Liver (tissue), 3 donors: Measurements from ENCODE around the gene HSPA2.

Experiments
- ATF3 ChIP-seq: IDR thresholded peaks from 2 replicates; pipeline ENCODE4 v1.6.1; 2016; ENCODE audit warnings: antibody characterized with exemption
- CTCF ChIP-seq: fragments of 150-350 bp; IDR thresholded peaks from 2 replicates; pipeline ENCODE4 v1.5.1; 2017; ENCODE audit warnings: improper control_type of control experiment, low read depth, low read length; ENCODE audit not compliant: missing input control
- FOXA1 ChIP-seq: IDR thresholded peaks from 2 replicates; pipeline ENCODE4 v1.6.1; 2016; ENCODE audit warnings: antibody characterized with exemption
- GABPA ChIP-seq, 2 donors: IDR thresholded peaks in 1 of 2; conservative IDR thresholded peaks in 1 of 2; 2 replicates each; pipeline ENCODE4 v1.6.1; 2016; ENCODE audit warnings: antibody characterized with exemption in 2 of 2, mild to moderate bottlenecking in 1 of 2, moderate library complexity in 1 of 2
- HNF4G ChIP-seq: IDR thresholded peaks from 2 replicates; pipeline ENCODE4 v1.6.1; 2016; ENCODE audit warnings: antibody characterized with exemption
- JUND ChIP-seq, 2 donors: IDR thresholded peaks; 2 replicates each; pipeline ENCODE4 v1.6.1; 2016; ENCODE audit warnings: antibody characterized with exemption in 2 of 2
- MAX ChIP-seq: IDR thresholded peaks from 2 replicates; pipeline ENCODE4 v1.6.1; 2016; ENCODE audit warnings: antibody characterized with exemption
- RAD21 ChIP-seq, 2 donors: IDR thresholded peaks; 2 replicates each; pipeline ENCODE4 v1.6.1; 2016; ENCODE audit warnings: antibody characterized with exemption in 2 of 2, mild to moderate bottlenecking in 2 of 2
- REST ChIP-seq: IDR thresholded peaks from 2 replicates; pipeline ENCODE4 v1.6.1; 2016; ENCODE audit warnings: antibody characterized with exemption, mild to moderate bottlenecking
- SP1 ChIP-seq: IDR thresholded peaks from 2 replicates; pipeline ENCODE4 v1.6.1; 2018; ENCODE audit warnings: antibody characterized with exemption, mild to moderate bottlenecking
- TAF1 ChIP-seq: conservative IDR thresholded peaks from 2 replicates; pipeline ENCODE4 v1.6.1; 2016; ENCODE audit warnings: antibody characterized with exemption, mild to moderate bottlenecking
- YY1 ChIP-seq: IDR thresholded peaks from 2 replicates; pipeline ENCODE4 v1.6.1; 2016; ENCODE audit warnings: antibody characterized with exemption, mild to moderate bottlenecking
- donor health status: healthy.
- donor health status: healthy.

GRCh38 chr14:64504310-64504896 lies 36.1 kb upstream of the HSPA2 start, which contains the start of gene ZBTB1:
- TF ChIP-seq FOXA1 (no peak), CTCF (no peak), YY1 (peak; percentile 17), TAF1 (peak; percentile 65), JUND (IDR thresholded peaks at IDR 0.05) (no peak), RAD21 (IDR thresholded peaks at IDR 0.05) (no peak), SP1 (no peak), MAX (no peak), REST (no peak), GABPA (IDR thresholded peaks at IDR 0.05 in 1 of 2, conservative IDR thresholded peaks at IDR 0.05 in 1 of 2) (no peak), HNF4G (no peak), ATF3 (no peak)
